ENCODE results near the gene KRTAP5-4.

- no peak for TF ChIP-seq EZH2phosphoT487 (IDR thresholded peaks at IDR 0.05; ENCODE audit: borderline replicate concordance, low read length)
- no peak for TF ChIP-seq CTCF (IDR thresholded peaks at IDR 0.05; ENCODE audit: low read depth, low read length, poor library complexity, severe bottlenecking)
Measured at GRCh38 chr11:1650034-1650917, 28.3 kb upstream of the KRTAP5-4 start.

Data from DOHH2 (cell line).